GM18907 (cell line): Measurements from ENCODE around the gene ZBTB12.
A peak's percentile ranks its signal among the peaks of the same experiment; 100 is the strongest.
"Not testable (repeated sequence)": the region's sequence is repeated elsewhere in the genome, so short reads cannot be mapped to it uniquely, and the experiment has no call there.

ENCODE experiments used
- ATAC-seq: cut with Tn5 transposase; IDR thresholded peaks from one replicate; pipeline ENCODE4 v1.9.1; 2021; ENCODE audit warnings: mild to moderate bottlenecking, moderate library complexity; ENCODE audit not compliant: unreplicated experiment

ZBTB12 gene

DNA sequence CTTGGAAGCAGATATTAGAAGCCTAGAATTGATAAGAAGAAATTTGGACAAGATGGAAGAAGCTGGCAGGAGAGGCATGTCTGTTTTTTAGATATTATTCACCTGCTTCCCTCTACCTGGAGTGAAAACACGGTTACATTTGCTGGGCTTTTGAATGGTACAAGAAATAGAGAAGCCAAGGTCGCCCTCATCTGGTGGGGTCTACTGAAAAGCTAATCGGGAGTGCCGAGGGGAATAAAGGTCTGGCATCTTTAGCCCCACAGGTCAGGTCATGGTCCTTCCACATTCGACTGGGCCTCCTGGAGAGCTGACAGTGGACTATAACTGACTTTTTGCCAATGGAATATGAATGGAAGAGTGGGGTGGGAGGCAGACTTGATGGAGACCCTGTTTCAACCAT, 21.1 kb upstream of the ZBTB12 start:
- ATAC-seq, result no peak

GRCh38 chr6:31920811-31921210, 18.9 kb upstream of the ZBTB12 start:
- no peak for ATAC-seq

DNA sequence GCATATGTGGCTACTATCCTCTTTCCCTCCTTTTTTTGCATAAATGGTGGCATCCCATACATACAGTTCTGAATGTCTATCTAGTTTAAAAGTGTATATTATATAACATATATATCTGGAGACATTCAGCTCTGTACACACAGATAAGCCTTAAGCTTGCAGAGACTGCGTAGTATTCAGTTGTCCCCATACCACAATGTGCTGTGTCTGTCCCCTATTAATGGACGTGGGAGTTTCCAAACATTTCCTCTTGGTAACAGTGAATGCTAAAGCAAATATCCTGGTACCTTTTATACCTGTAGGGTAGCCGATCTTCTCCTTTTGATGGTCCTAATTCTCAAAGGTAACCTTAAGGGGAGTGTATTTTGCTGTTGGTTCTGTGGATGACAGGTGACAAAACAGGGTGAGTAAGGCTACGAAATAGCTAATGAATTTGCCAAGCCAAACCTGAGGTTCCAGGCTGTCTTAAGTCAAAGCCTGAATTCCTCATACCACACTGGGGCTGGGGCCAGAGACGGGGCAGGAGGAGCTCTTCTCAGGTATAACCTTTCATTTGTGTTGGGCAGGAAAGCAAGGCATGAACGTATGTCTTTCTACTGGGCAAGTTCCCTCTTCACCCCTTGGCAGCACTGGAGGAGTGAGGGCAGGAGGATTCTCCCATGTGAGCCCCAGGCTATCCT, 17.9 kb upstream of the ZBTB12 start:
- ATAC-seq, result no peak

GRCh38 chr6:31918069-31918720, 16.3 kb upstream of the ZBTB12 start:
- no peak for ATAC-seq

DNA sequence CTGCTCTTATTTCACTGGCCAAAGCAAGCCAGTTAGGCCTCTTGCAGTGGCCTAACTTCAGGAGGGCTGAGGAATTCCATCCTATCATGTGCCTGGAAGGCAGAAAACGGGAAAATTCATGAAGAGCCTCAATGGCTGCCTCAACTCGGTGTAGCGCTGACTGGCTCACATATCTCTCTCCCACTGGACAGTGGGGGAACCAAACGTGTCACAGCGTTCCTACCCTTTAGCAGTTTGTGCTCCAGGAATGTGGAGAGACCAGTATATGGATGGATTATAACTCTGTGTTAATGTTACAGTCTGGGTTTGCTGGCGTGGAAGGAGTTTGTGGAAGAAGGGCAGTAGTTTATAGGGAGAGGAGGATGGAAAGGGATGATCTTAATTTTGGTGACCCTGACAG, 13.9 kb upstream of the ZBTB12 start:
- ATAC-seq, result no peak

- ATAC-seq, result no peak
These were observed 13.5 kb upstream of the ZBTB12 start for GRCh38 chr6:31915351-31915750.

DNA sequence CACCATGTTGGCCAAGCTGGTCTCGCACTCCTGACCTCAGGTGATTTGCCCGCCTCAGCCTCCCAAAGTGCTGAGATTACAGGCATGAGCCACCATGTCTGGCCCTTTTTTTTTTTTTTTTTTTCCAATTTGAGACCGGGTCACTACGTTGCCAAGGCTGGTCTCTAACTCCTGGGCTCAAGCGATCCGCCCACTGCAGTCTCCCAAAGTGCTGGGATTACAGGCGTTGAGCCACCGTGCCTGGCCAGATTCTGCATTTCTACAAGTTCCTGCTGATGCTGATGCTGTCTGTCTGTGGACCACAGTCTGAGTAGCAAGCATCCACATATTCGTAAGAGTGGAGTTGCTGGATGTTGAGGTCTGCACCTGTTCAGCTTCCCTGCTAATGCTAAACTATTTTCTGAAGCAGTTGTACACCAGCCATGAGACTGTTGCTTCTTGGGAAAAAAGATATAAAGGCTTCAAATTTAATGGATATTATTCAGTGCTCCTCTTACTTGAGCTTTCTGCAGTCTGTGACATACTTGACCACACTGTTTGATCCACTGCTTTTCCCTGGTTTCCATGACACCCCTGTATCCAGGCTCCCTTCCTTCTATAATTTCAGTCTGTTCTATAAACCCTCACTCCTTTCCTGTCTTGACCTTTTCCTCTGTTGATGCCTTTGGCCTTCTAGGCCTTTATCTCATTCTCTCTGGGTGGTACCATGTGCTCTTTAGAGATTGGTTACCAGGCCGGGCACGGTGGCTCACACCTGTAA, 10.1 kb upstream of the ZBTB12 start:
- ATAC-seq, result no peak

DNA sequence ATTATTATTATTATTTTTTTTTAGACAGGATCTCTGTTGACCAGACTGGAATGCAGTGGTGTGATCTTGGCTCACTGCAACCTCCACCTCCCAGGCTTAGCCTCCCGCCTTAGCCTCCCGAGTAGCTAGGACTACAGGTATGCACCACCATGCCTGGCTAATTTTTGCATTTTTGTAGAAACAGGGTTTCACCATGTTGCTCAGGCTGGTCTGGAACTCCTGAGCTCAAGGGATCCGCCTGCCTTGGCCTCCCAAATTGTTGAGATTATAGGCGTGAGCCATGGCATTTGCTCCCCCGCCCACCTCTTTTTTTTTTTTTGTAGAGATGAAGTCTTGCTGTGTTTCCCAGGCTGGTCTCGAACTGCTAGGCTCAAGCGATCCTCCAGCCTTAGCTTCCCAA, 7.4 kb upstream of the ZBTB12 start:
- ATAC-seq, result not testable (repeated sequence)

- peak; percentile 63 for ATAC-seq
These were observed 6.9 kb upstream of the ZBTB12 start for GRCh38 chr6:31908791-31909190.

DNA sequence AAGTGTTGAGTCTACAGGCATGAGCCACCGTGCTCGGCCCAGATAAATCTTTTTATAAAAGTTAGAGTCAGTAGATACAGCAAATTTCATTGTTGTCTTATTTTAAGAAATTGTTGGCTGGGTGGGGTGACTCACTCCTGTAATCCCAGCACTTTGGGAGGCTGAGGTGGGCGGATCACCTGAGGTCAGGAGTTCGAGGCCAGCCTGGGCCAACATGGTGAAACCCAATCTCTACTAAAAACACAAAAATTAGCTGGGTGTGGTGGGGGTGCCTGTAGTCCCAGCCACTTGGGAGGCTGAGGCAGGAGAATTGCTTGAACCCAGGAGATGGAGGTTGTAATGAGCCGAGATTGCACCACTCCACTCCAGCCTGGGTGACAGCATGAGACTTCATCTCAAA, 6.4 kb upstream of the ZBTB12 start:
- ATAC-seq, result not testable (repeated sequence)

DNA sequence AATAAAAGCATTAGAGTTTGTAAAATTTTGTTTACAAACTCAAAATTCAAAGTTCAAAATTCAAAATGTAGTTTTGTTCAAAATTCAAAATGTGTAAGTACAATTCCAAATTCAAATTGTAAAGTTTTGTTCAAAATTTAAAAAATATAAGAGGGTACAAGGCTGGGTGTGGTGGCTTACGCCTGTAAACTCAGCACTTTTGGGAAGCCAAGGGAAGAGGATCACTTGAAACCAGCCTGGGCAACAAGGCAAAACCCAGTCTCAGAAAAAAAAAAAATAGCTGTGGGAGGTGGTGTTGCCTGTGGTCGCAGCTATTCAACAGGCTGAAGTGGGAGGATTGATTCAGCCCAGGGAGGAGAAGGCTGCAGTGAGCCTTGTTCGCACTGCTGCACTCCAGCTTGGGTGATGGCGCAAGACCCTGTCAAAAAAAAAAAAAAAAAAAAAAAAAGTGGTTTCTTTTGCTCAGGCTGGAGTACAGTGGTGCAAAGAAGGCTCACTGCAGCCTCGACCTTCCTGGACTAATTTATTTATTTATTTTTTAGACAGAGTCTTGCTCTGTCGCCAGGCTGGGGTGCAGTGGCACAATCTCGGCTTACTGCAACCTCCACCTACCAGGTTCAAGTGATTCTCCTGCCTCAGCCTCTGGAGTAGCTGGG, 5.4 kb upstream of the ZBTB12 start:
- ATAC-seq, result no peak

DNA sequence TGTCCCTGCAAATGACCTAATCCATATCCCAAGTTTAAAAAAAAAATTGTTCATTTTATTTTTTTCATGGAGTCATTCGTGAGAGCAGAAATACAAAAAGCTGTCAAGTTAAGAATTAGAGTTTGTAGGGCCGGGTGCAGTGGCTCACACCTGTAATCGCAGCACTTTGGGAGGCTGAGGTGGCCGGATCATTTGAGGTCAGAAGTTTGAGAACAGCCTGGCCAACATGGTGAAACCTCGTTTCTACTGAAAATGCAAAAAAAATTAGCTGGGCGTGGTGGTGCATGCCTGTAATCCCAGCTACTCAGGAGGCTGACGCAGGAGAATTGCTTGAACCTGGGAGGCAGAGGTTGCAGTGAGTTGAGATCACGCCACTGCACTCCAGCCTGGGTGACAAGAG, 4.8 kb upstream of the ZBTB12 start:
- not testable (repeated sequence) for ATAC-seq

DNA sequence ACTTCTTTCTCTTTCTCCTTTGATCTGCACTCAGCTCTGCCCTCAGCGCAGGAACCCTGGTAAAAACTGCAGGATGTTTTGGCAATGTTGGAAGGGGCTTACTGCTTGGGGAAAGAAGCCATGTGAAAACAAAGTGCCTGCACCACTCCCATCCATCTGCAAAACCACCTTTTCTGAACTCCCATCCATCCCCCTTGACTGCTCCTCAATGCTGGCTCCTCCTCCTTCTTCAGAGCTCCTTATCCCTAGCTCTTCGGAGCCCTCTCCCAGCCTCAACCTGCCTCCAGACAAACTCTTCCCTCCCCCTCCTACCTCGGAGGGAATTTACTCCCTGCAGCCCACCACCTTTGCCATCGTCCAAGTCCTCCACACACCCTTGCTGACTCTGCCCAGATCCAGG, 4.2 kb upstream of the ZBTB12 start:
- ATAC-seq, result no peak

DNA sequence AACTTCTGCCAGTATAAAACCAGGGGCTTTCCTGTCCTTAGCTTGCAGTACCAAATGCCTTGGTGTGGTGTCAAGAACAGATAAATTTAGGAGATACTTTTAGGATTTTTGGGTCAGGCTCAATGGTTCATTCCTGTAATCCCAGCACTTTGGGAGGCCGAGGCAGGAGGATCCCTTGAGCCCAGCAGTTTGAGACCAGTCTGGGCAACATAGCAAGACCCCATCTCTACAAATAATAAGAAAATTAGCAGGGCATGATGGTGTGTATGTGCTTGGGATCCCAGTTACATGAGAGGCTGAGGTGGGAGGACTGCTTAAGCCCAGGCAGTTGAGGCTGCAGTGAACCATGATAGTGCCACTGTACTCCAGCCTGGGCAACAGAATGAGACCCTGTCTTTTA, 3.2 kb upstream of the ZBTB12 start:
- no peak for ATAC-seq

DNA sequence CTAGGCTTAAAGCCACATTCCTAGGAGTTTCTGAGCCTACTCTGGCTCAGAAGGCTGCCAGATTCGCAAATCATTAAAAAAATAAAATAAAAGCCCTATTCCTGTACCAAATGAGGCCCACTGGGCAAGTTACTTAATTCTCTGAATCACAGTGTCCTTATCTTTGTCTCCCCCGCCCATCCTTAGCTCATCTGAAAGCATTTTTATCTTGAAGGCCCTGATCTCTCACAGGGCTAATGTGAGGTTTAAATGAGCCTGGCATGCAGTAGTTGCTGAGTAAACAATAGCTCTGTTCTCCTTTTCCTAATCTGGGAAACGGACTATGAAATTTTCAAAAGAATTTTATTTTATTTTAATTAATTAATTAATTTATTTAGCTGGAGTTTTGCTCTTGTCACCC, 2.1 kb upstream of the ZBTB12 start:
- no peak for ATAC-seq

GRCh38 chr6:31901415-31901952, 402 bp downstream of the ZBTB12 start:
- ATAC-seq, result no peak

DNA sequence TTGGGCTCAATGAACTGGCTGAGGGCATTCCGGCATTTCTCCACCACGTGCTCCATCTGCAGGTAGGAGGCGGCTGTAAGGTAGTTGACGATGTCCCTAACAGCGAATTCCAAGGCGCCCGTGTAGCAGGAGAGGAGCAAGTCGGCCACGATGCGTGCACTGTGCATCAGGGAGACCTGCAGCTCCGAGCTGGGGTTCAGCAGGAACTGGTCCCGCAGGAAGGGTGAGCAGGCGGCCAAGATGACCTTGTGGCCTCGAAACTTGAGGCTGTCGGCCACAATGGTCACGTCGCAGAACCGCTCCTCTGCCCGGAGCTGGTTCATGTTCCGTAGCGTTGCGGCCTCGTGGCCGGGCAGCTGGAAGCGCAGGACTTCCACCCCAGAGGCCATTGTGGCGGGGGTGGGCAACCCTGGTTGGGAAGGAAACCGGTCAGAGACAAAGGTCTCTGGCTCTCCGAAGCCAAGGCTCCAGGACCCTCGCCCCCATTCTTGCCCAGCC, 920 bp downstream of the ZBTB12 start:
- ATAC-seq, result no peak

DNA sequence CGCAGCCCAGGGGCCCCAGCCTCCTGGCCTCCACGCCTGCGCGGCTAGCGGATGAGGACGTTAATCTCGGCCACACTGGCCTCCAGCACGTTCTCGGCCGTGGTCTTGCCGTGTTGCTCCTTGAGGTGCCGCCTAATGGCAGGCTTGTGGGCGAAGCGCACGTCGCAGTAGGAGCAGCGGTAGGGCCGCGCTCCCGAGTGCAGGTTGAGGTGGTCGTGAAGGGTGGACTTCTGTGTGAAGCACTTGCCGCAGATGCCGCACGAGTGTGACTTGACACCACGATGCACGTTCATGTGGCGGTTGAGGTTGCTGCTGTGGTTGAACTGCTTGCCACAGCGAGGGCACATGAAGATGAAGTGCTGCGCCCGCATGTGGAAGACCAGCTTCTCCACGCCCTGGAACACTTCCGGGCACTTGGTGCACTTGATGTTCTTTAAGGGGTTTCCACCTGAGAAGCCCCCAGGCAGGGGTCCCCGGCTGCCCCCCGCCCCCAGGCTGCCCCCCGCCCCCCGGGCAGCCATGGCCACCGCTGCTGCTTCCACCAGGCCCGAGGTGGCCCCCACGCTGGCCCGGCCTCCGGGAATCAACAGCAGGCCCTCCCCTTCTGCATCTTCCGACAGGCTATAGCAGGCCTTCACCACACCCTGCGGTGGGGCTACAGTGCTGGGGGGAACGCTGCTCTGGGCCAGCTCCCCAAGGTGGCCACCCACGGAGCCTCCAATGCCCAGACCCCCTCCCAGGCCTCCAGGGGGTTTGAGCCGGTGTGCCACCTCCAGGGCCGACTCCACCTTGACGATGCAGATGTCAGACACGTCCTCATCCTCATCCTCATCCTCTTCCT, 1.8 kb downstream of the ZBTB12 start:
- ATAC-seq, result no peak

- no peak for ATAC-seq
These were observed 2.7 kb downstream of the ZBTB12 start for GRCh38 chr6:31899215-31899614.

DNA sequence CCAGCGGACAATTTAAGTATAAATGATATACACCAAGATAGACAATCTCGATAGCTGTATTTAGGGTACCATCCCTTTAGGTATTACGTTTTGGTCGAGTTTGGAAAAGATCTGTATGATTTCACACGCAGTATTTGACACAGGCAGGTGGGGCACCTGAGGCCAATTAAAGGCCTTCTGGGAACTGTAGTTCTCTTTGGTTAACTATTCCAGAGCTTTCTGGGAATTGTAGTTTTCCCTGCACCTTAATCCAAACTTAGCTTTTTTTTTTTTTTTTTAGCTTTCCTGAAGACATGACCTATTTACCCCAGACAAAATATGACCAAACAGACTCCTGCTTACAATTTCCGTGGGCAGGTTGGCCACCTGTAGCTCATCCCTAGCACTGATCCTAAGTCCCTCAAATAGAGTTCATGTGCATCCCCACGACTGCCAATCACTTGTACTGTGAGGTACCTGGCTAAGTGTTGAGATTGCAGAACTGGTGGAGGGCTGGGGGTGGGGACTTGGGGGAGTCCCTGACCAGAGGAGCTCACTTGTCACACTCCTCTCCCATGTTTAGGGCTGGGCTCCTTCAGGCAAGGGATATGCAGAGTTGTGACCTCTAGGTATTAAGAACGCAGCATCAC, 3.4 kb downstream of the ZBTB12 start:
- peak; percentile 20 for ATAC-seq
